Adrenal gland (tissue), 12 donors: ENCODE data around the gene HOTAIR. TPM values are rescaled to one million over a fixed set of nuclear protein-coding genes. Genes with fewer than 3 reads are reported as not detected.

ENCODE experiments used
- DNase-seq, 7 donors: peaks; one replicate each; pipeline ENCODE4 v3.0.0-alpha.2; 2019 to 2020
- H3K27ac ChIP-seq, 5 donors: fragments of 200-600 bp; sonication (generic) in 4 of 5; 1 replicate in 3 of 5; 2 replicates in 2 of 5; pipeline versions ENCODE4 v1.5.1 to v1.8.0; 2016 to 2020; ENCODE audit warnings: mild to moderate bottlenecking in 1 of 5
- H3K27me3 ChIP-seq: fragments of 200-600 bp; 2 replicates; pipeline ENCODE4 v1.8.0; 2021
- H3K36me3 ChIP-seq, 2 donors: fragments of 200-600 bp; replicated peaks in 1 of 2; 1 replicate in 1 of 2; 2 replicates in 1 of 2; pipeline versions ENCODE4 v1.5.1 to v1.8.0; 2018 to 2022
- H3K4me1 ChIP-seq, 2 donors: fragments of 200-600 bp; replicated peaks in 1 of 2; 1 replicate in 1 of 2; 2 replicates in 1 of 2; pipeline versions ENCODE4 v1.5.1 to v1.8.0; 2018 to 2021
- H3K4me3 ChIP-seq, 4 donors: fragments of 200-600 bp; sonication (generic) in 3 of 4; one replicate each; pipeline ENCODE4 v1.5.1; 2016 to 2018
- H3K9me3 ChIP-seq, 3 donors: fragments of 200-600 bp; sonication (generic) in 1 of 3; replicated peaks in 1 of 3; 1 replicate in 2 of 3; 2 replicates in 1 of 3; pipeline versions ENCODE4 v1.5.1 to v1.8.0; 2016 to 2021
- CTCF ChIP-seq, 6 experiments: fragments of 450-650 bp in 4 of 6; fragments of 200-600 bp in 2 of 6; sonication (generic) in 1 of 6; IDR thresholded peaks; 1 replicate in 5 of 6; 2 replicates in 1 of 6; pipeline versions ENCODE4 v1.5.1 to v1.8.0; 2016 to 2021; ENCODE audit warnings: antibody characterized with exemption in 6 of 6, mild to moderate bottlenecking in 2 of 6, moderate library complexity in 1 of 6
- POLR2A ChIP-seq, 2 donors: fragments of 450-650 bp; IDR thresholded peaks; one replicate each; pipeline ENCODE4 v1.6.1; 2017; ENCODE audit warnings: antibody characterized with exemption in 2 of 2, mild to moderate bottlenecking in 2 of 2, moderate library complexity in 1 of 2
- WGBS, 4 donors: extraction: QIAGEN DNeasy Blood & Tissue Kit in 2 of 4; methylation state at CpG; one replicate each; pipeline versions ENCODE4 v1.1.5 to v1.1.7; 2013 to 2017; 5-methylcytosine and 5-hydroxymethylcytosine counted together
- intact Hi-C, 2 donors: fragments of 100-400 bp; cut with DNase I; formaldehyde crosslinking; loops; one replicate each; pipeline versions ENCODE4 v1.14.1 to v1.15.0; 2022 to 2023
- polyA plus RNA-seq, 3 donors: library from polyadenylated mRNA; stranded (reverse); fragments of 200-250 nt in 2 of 3; fragments of 350-450 nt in 1 of 3; fragmentation: Illumina TruSeq in 1 of 3; extraction: RNeasy Lipid Tissue Mini Kit (QIAGEN cat#74804) in 1 of 3; gene quantifications; one replicate each; pipeline ENCODE4 v1.2.3, GENCODE V29; 2013 to 2014
- total RNA-seq, 9 donors: library from RNA; depleted of rRNA in 4 of 9; stranded (reverse); fragments of >200 nt in 4 of 9; fragments of 120-200 nt in 1 of 9; fragmentation: NEBNext Ultra II Directional in 1 of 9; extraction: Animal tissue kit (Norgen Biotek cat#: 25700) in 1 of 9; gene quantifications; one replicate each; pipeline versions ENCODE4 v1.1.0 to v1.2.4, GENCODE V29; 2013 to 2023
- donor health status: healthy with polysubstance abuse.
- donor health status: Bipolar disorder and iron deficiency.
- donor health status: DM: yes; HTN: yes; CAD: no.
- donor health status: DM: no; HTN: no; CAD: no.
- donor health status: DM: no; HTN: no; CAD: no.
- donor health status: DM: yes; HTN: yes; CAD: no.

HOTAIR gene
- total and polyA plus RNA-seq, 12 donors: not detected

- Histone ChIP-seq H3K4me1 (peaks cover 0 to 5% of the 10 kb centered on the region in 2 donors), H3K9me3 (no peaks in the 10 kb centered on the region), H3K36me3 (no peaks in the 10 kb centered on the region), H3K27me3 (peaks cover 93% of the 10 kb centered on the region), H3K4me3 (no peak overlapping the region), H3K27ac (no peak overlapping the region)
- DNase-seq: peak in 1 of 7 donors; percentile 28
- TF ChIP-seq POLR2A (IDR thresholded peaks at IDR 0.05): no peak
- no peak for TF ChIP-seq CTCF (IDR thresholded peaks at IDR 0.05)
- intact Hi-C loops: no loop called here
- 4 to 15% (median 8%) methylated on average over 13 to 34 of the region's 34 CpGs for WGBS, 4 donors
These were observed 23.8 kb downstream of the HOTAIR start for GRCh38 chr12:53950789-53951576.

GRCh38 chr12:53950437-53950773 lies 24.3 kb downstream of the HOTAIR start:
- TF ChIP-seq CTCF (IDR thresholded peaks at IDR 0.05) (no peak), POLR2A (IDR thresholded peaks at IDR 0.05) (no peak)
- Histone ChIP-seq H3K27me3 (peaks cover 93% of the 10 kb centered on the region), H3K27ac (no peak overlapping the region), H3K4me1 (peaks cover 0 to 5% of the 10 kb centered on the region in 2 donors), H3K36me3 (no peaks in the 10 kb centered on the region), H3K9me3 (no peaks in the 10 kb centered on the region), H3K4me3 (no peak overlapping the region)
- DNase-seq: no peak
- 4 to 9% (median 6%) methylated on average over 10 of the region's 10 CpGs for WGBS, 4 donors
- intact Hi-C loops: no loop called here

- no peak for DNase-seq
- Histone ChIP-seq H3K27me3 (peaks cover 93% of the 10 kb centered on the region), H3K27ac (no peak overlapping the region), H3K9me3 (no peaks in the 10 kb centered on the region), H3K4me1 (peaks cover 0 to 5% of the 10 kb centered on the region in 2 donors), H3K36me3 (no peaks in the 10 kb centered on the region), H3K4me3 (no peak overlapping the region)
- 7% methylated on average over 20 to 34 of the region's 34 CpGs for WGBS, 4 donors
- intact Hi-C loops: no loop called here
- no peak for TF ChIP-seq CTCF (IDR thresholded peaks at IDR 0.05)
- TF ChIP-seq POLR2A (IDR thresholded peaks at IDR 0.05): no peak
These were observed 24.9 kb downstream of the HOTAIR start for GRCh38 chr12:53949631-53950436.
